IMR-90 (cell line): Measurements from ENCODE around the gene MTCH2. TPM values are rescaled to one million over a fixed set of nuclear protein-coding genes. Genes with fewer than 3 reads are reported as not detected.
"Not testable (repeated sequence)": the region's sequence is repeated elsewhere in the genome, so short reads cannot be mapped to it uniquely, and the experiment has no call there.

Experiments used
- ATAC-seq: fragments of 200-7000 bp; cut with Tn5 transposase; 2 replicates; pipeline ENCODE4 v1.9.1; 2020; ENCODE audit warnings: low read depth, mild to moderate bottlenecking, moderate library complexity
- BruUV-seq: library from RNA; stranded (reverse); fragments of 400-500 nt; replicated peaks from 2 replicates; lab custom pipeline; 2021; lab: Mats Ljungman, UMichigan
- CTCF ChIA-PET: fragments of 300-600 bp; formaldehyde crosslinking; extraction: SDS; loops from one replicate; lab custom pipeline; 2021; ENCODE audit warnings: antibody characterized with exemption; lab: Yijun Ruan, JAX
- POLR2A ChIA-PET: fragments of 300-600 bp; sonication (Branson Sonifier 250); formaldehyde crosslinking; loops from one replicate; lab custom pipeline; 2022; ENCODE audit warnings: antibody characterized with exemption; ENCODE audit not compliant: unreplicated experiment; lab: Charles Lee
- DNase-seq: peaks from one replicate; pipeline ENCODE4 v3.0.0; 2013
- H2AFZ ChIP-seq: replicated peaks from 2 replicates; pipeline ENCODE3; 2013; ENCODE audit warnings: low read length, mild to moderate bottlenecking; ENCODE audit not compliant: poor library complexity
- H2AK5ac ChIP-seq: 2 replicates; pipeline ENCODE4 v1.6.1; 2013; ENCODE audit warnings: low read depth, low read length, inconsistent platforms
- H2AK9ac ChIP-seq: replicated peaks from 2 replicates; pipeline ENCODE3; 2013; ENCODE audit warnings: mild to moderate bottlenecking, low read depth, low read length, moderate library complexity; ENCODE audit not compliant: poor library complexity
- H2BK120ac ChIP-seq: 2 replicates; pipeline ENCODE4 v1.6.1; 2013; ENCODE audit warnings: low read depth, low read length, inconsistent platforms
- H2BK15ac ChIP-seq: 3 replicates; pipeline ENCODE4 v1.6.1; 2013; ENCODE audit warnings: low read depth, low read length, inconsistent platforms
- H2BK20ac ChIP-seq: 2 replicates; pipeline ENCODE4 v1.6.1; 2013; ENCODE audit warnings: low read depth, mild to moderate bottlenecking, inconsistent platforms, low read length, moderate library complexity
- H2BK5ac ChIP-seq: 2 replicates; pipeline ENCODE4 v1.6.1; 2013; ENCODE audit warnings: mild to moderate bottlenecking, low read depth, low read length, inconsistent platforms; ENCODE audit not compliant: poor library complexity, severe bottlenecking
- H3K14ac ChIP-seq: replicated peaks from 2 replicates; pipeline ENCODE4 v1.6.1; 2013; ENCODE audit warnings: low read depth, low read length, inconsistent platforms
- H3K18ac ChIP-seq: 2 replicates; pipeline ENCODE4 v1.6.1; 2013; ENCODE audit warnings: low read depth, low read length, control low read depth
- H3K23ac ChIP-seq: 2 replicates; pipeline ENCODE4 v1.6.1; 2013; ENCODE audit warnings: low read depth, low read length, inconsistent platforms
- H3K27ac ChIP-seq: 2 replicates; pipeline ENCODE4 v1.5.1; 2013; ENCODE audit warnings: mild to moderate bottlenecking, control low read depth, low read length; ENCODE audit not compliant: insufficient read depth
- H3K27me3 ChIP-seq: 2 replicates; pipeline ENCODE4 v1.6.1; 2013; ENCODE audit warnings: low read length; ENCODE audit not compliant: control insufficient read depth, insufficient read depth
- H3K36me3 ChIP-seq: 2 replicates; pipeline ENCODE4 v1.6.1; 2013; ENCODE audit warnings: low read length, mixed read lengths; ENCODE audit not compliant: control insufficient read depth, insufficient read depth
- H3K4ac ChIP-seq: 2 replicates; pipeline ENCODE4 v1.6.1; 2013; ENCODE audit warnings: low read depth, low read length, inconsistent platforms
- H3K4me1 ChIP-seq: 2 replicates; pipeline ENCODE4 v1.6.1; 2013; ENCODE audit warnings: low read length, mixed read lengths; ENCODE audit not compliant: control insufficient read depth, insufficient read depth
- H3K4me2 ChIP-seq: 2 replicates; pipeline ENCODE4 v1.6.1; 2013; ENCODE audit warnings: low read depth, mild to moderate bottlenecking, control low read depth, low read length, moderate library complexity
- H3K4me3 ChIP-seq: 2 replicates; pipeline ENCODE4 v1.5.1; 2013; ENCODE audit warnings: low read depth, mild to moderate bottlenecking, control low read depth, low read length, moderate library complexity; ENCODE audit not compliant: insufficient read depth
- H3K56ac ChIP-seq: 2 replicates; pipeline ENCODE4 v1.6.1; 2013; ENCODE audit warnings: low read length, inconsistent platforms; ENCODE audit not compliant: insufficient read depth; ENCODE audit errors: extremely low read depth
- H3K79me1 ChIP-seq, 2 experiments: 2 replicates each; pipeline ENCODE4 v1.6.1; 2013; ENCODE audit warnings: low read length in 2 of 2, inconsistent platforms in 1 of 2, low read depth in 1 of 2
- H3K9ac ChIP-seq: 2 replicates; pipeline ENCODE4 v1.6.1; 2013; ENCODE audit warnings: low read depth, low read length, control low read depth
- H3K9me1 ChIP-seq: 2 replicates; pipeline ENCODE4 v1.6.1; 2013; ENCODE audit warnings: low read length, inconsistent platforms; ENCODE audit not compliant: insufficient read depth
- H3K9me3 ChIP-seq: 2 replicates; pipeline ENCODE4 v1.6.1; 2013; ENCODE audit warnings: low read length; ENCODE audit not compliant: control insufficient read depth, insufficient read depth
- H4K20me1 ChIP-seq: 2 replicates; pipeline ENCODE4 v1.6.1; 2013; ENCODE audit warnings: low read length, inconsistent platforms; ENCODE audit not compliant: insufficient read depth
- H4K5ac ChIP-seq: 2 replicates; pipeline ENCODE4 v1.6.1; 2013; ENCODE audit warnings: mild to moderate bottlenecking, low read depth, low read length, control low read depth
- H4K8ac ChIP-seq, 2 experiments: 2 replicates each; pipeline ENCODE4 v1.6.1; 2013; ENCODE audit warnings: low read depth in 2 of 2, low read length in 2 of 2, control low read depth in 1 of 2, inconsistent platforms in 1 of 2
- H4K91ac ChIP-seq: 2 replicates; pipeline ENCODE4 v1.6.1; 2013; ENCODE audit warnings: low read depth, low read length, inconsistent platforms; ENCODE audit not compliant: insufficient read depth
- CHD1 ChIP-seq: IDR thresholded peaks from 2 replicates; pipeline ENCODE4 v1.6.1; 2012; ENCODE audit warnings: low read depth, low read length, improper control_type of control experiment
- FOS ChIP-seq: fragments of 150-350 bp; IDR thresholded peaks from 2 replicates; pipeline ENCODE4 v1.6.1; 2016; ENCODE audit warnings: low read depth, low read length
- MAFK ChIP-seq: IDR thresholded peaks from 2 replicates; pipeline ENCODE4 v1.6.1; 2012; ENCODE audit warnings: low read depth, low read length, improper control_type of control experiment
- MAZ ChIP-seq: IDR thresholded peaks from 2 replicates; pipeline ENCODE4 v1.6.1; 2012; ENCODE audit warnings: low read depth, mild to moderate bottlenecking, low read length, improper control_type of control experiment, moderate library complexity, borderline replicate concordance
- USF2 ChIP-seq: fragments of 150-350 bp; IDR thresholded peaks from 2 replicates; pipeline ENCODE4 v1.6.1; 2017; ENCODE audit warnings: mild to moderate bottlenecking, antibody characterized with exemption, low read length, low read depth
- whole genome bisulfite sequencing, 2 experiments: methylation state at CpG; one replicate each; pipeline versions ENCODE4 v1.1.5 to v1.1.7; 2013; ENCODE audit warnings: missing lambda C conversion rate in 2 of 2; ENCODE audit not compliant: insufficient read length in 1 of 2; ENCODE audit errors: extremely low coverage in 2 of 2; 5-methylcytosine and 5-hydroxymethylcytosine counted together
- dilution Hi-C: fragments of 300-500 bp; cut with HindIII; formaldehyde crosslinking; loops from one replicate; pipeline ENCODE4 v1.14.3; 2018; ENCODE audit warnings: low sequenced_read_pairs; ENCODE audit not compliant: unreplicated experiment
- in situ Hi-C: fragments of 300-500 bp; cut with MboI; formaldehyde crosslinking; loops from 3 replicates; pipeline ENCODE4 v1.14.3; 2019; ENCODE audit warnings: low sequenced_read_pairs, inconsistent platforms, mixed read lengths
- intact Hi-C: fragments of 100-400 bp; cut with micrococcal nuclease; formaldehyde crosslinking; loops from 2 replicates; pipeline ENCODE4 v1.10.0; 2022
- polyA plus RNA-seq, 3 experiments: library from polyadenylated mRNA; depleted of rRNA; stranded (reverse); fragments of >200 nt; gene quantifications; 2 replicates each; pipeline ENCODE4 v1.2.3, GENCODE V29; 2012; ENCODE audit warnings: low replicate concordance in 1 of 3
- total RNA-seq: library from RNA; depleted of rRNA; stranded (reverse); fragments of >200 nt; gene quantifications from 2 replicates; pipeline ENCODE4 v1.2.3, GENCODE V29; 2012

MTCH2 gene
- total and polyA plus RNA-seq, 2 of the 4 experiments (the other 2 are of a cell fraction), result 103 to 163 TPM

GRCh38 chr11:47667135-47667534 lies 24.8 kb upstream of the MTCH2 start:
- DNase-seq (peak; percentile 4), ATAC-seq (peak; percentile 22)
- ChIA-PET POLR2A (no interaction called here), CTCF (no interaction called here)
- H2BK5ac ChIP-seq, result no peak overlapping the region
- peaks cover 3% of the 10 kb centered on the region; the same call in 1 of the 2 replicates for H3K4me1 ChIP-seq
- no peak overlapping the region for H2AFZ ChIP-seq
- H4K91ac ChIP-seq, result no peak overlapping the region
- no peak overlapping the region for H3K23ac ChIP-seq
- no peaks in the 10 kb centered on the region for H4K20me1 ChIP-seq
- H2BK120ac ChIP-seq, result no peak overlapping the region
- H3K9me3 ChIP-seq, result no peaks in the 10 kb centered on the region
- no peak overlapping the region for H3K56ac ChIP-seq
- H2BK15ac ChIP-seq, result no peak overlapping the region
- H4K5ac ChIP-seq, result no peak overlapping the region
- no peaks in the 10 kb centered on the region for H3K36me3 ChIP-seq
- no peak overlapping the region for H3K9ac ChIP-seq
- no peak overlapping the region for H3K18ac ChIP-seq
- H3K14ac ChIP-seq, result no peak overlapping the region
- intact Hi-C loops, result no loop called here
- BruUV-seq, result no TSS peak
- H3K4me2 ChIP-seq, result no peak overlapping the region
- no CpG with 5 or more reads among the region's 4 CpGs for WGBS, 2 experiments
- H3K4me3 ChIP-seq, result no peak overlapping the region
- H3K4ac ChIP-seq, result no peak overlapping the region
- no peak overlapping the region for H2AK5ac ChIP-seq
- H2AK9ac ChIP-seq, result no peak overlapping the region
- no peak for TF ChIP-seq FOS
- no peak for TF ChIP-seq MAFK
- TF ChIP-seq MAZ, result no peak
- TF ChIP-seq USF2, result no peak
- no peak for TF ChIP-seq CHD1
- no peaks in the 10 kb centered on the region for H3K9me1 ChIP-seq
- H4K8ac ChIP-seq, result no peak overlapping the region
- H3K27me3 ChIP-seq, result no peaks in the 10 kb centered on the region
- no peak overlapping the region for H3K27ac ChIP-seq
- H3K79me1 ChIP-seq, result no peaks in the 10 kb centered on the region
- in situ Hi-C loops, result no loop called here
- H2BK20ac ChIP-seq, result no peak overlapping the region
- dilution Hi-C loops, result no loop called here

- intact Hi-C loops, H3K4me3 ChIP-seq, H3K9me1 ChIP-seq, H2BK20ac ChIP-seq, BruUV-seq, POLR2A ChIA-PET, H4K8ac ChIP-seq, H3K9ac ChIP-seq, H2BK15ac ChIP-seq, H3K18ac ChIP-seq, H3K56ac ChIP-seq, H3K23ac ChIP-seq, H3K9me3 ChIP-seq, H2AK5ac ChIP-seq, H3K27ac ChIP-seq, H2BK120ac ChIP-seq, H2BK5ac ChIP-seq, H4K5ac ChIP-seq, H2AK9ac ChIP-seq, H3K79me1 ChIP-seq, DNase-seq, H3K36me3 ChIP-seq, dilution Hi-C loops, H3K4me1 ChIP-seq, H3K4me2 ChIP-seq, H4K91ac ChIP-seq, H2AFZ ChIP-seq, in situ Hi-C loops, H4K20me1 ChIP-seq, ATAC-seq, H3K27me3 ChIP-seq, H3K4ac ChIP-seq, H3K14ac ChIP-seq: not testable (repeated sequence)
- WGBS, 2 experiments, result no CpG with 5 or more reads among the region's 4 CpGs
- CTCF ChIA-PET, result interaction anchor here (0.6 kb wide), 1 partner anchor 1311 kb away, joined by 3 read pairs; no protein-coding TSS in a partner anchor
Observed at GRCh38 chr11:47664936-47665335, 22.6 kb upstream of the MTCH2 start.
